H1 (cell line): ENCODE measurements around the gene CD44. TPM values are rescaled to one million over a fixed set of nuclear protein-coding genes. Genes with fewer than 3 reads are reported as not detected.

Source experiments
- ASH2L ChIP-seq: fragments of 200-600, 300-600 bp; sonication (generic); IDR thresholded peaks from one replicate; pipeline ENCODE4 v1.7.1; 2017; ENCODE audit warnings: low read length
- BRCA1 ChIP-seq: IDR thresholded peaks from 2 replicates; pipeline ENCODE4 v1.6.1; 2012; ENCODE audit warnings: low read depth, low read length, improper control_type of control experiment
- HDAC2 ChIP-seq, 2 experiments: fragments of 300-600 bp in 1 of 2; sonication (generic) in 1 of 2; IDR thresholded peaks; 2 replicates each; pipeline ENCODE4 v1.6.1; 2011 to 2012; ENCODE audit warnings: low read depth in 2 of 2, low read length in 2 of 2, mild to moderate bottlenecking in 2 of 2, moderate library complexity in 2 of 2, borderline replicate concordance in 1 of 2, inconsistent platforms in 1 of 2
- SUZ12 ChIP-seq: fragments of 200-600 bp; sonication (generic); IDR thresholded peaks from 2 replicates; pipeline ENCODE4 v1.6.1; 2012; ENCODE audit warnings: mild to moderate bottlenecking, inconsistent platforms, low read length, moderate library complexity, mixed read lengths
- polyA plus RNA-seq, 7 experiments: library from polyadenylated mRNA; depleted of rRNA in 3 of 7; stranded (reverse) in 5 of 7; unstranded in 2 of 7; fragments of >200 nt in 5 of 7; fragments of 200-250 nt in 2 of 7; gene quantifications; 1 replicate in 5 of 7; 2 replicates in 1 of 7; 4 replicates in 1 of 7; pipeline versions ENCODE4 v1.2.1 to v1.2.3, GENCODE V29; 2011 to 2013; ENCODE audit warnings: missing spikeins in 2 of 7, mixed read lengths in 2 of 7
- total RNA-seq: library from RNA; stranded (reverse); fragmentation: NEBNext Ultra II Directional; extraction: Animal tissue kit (Norgen Biotek cat#: 25700); gene quantifications from 2 replicates; pipeline ENCODE4 v1.2.1, GENCODE V29; 2021

The CD44 gene
- total and polyA plus RNA-seq, 2 of the 8 experiments (the other 6 are each of a cell fraction or from before 2014, with no cell fraction given) = 11.8 to 13.7 TPM

DNA sequence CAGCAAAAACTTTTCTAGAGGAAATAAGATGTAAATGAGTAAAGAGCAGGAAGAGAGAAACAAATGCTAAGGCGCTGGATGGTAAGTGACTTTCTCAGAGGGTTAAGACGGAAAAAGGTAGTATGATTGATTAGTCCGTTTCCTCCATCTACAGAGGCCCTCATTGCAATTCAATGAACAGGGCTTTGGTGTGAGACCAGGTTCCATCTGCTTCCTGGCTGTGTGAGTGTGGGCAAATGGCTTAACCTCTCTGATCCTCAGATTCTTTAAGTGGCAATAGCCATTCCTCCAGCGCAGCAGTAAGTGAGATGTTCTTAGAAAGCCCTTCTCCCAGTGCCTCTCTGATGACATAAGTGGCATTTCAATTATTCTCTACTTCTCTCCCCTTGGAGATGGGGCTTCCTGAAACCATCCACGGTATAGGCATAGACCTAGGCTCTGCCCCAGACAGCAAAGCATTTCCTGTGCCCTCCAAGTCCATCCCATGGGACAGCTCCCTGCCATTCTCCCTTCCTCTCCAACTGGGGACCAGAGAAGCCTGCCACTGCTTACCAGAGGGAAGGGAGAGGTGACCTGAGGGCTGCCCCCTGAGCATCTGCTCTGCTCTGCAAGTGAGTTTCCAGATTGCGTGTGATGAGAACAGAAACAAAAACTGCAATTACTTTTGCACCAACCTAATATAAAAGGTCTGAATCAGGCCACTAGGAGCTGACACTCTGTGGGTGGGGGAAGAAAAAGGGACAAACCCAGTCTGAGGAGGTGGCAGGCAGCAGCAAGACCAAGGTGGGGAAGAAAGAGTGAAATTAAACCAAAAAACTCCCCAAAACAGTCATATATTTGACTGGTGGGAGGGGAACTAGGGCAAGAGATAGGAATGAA lies 12.7 kb upstream of the CD44 start (continued):
- TF ChIP-seq BRCA1 = no peak
- no peak for TF ChIP-seq HDAC2 (IDR thresholded peaks at IDR 0.05; ENCODE audit: borderline replicate concordance in 1 of 2, low read depth in 2 of 2, low read length in 2 of 2)
- TF ChIP-seq ASH2L = no peak
- no peak for TF ChIP-seq SUZ12
